LNCAP (cell line): Measurements from ENCODE around the gene PRKCA.

ENCODE experiments used
- CTCF ChIP-seq: fragments of 450-650 bp; IDR thresholded peaks from 2 replicates; pipeline ENCODE4 v1.5.1; 2017; ENCODE audit warnings: mild to moderate bottlenecking

PRKCA gene

DNA sequence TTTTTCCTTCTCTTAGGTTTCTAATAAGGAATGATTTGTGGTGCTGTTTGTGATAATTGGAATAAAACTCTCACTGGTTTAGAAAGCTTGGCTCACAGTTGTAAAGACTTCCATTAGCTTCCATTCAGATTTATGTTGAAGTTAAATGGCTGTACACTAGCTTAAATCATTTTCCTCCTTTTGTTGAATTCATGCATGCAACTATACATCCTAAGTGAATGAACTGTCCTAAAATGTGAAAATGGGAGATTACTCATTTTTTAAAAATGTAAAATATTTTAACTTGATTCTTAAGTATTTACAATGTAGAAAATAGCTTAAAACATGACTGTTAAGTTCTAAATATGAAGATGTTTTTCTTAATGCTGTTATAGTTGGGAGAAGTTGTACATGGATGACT lies 15.2 kb downstream of the PRKCA start:
- no peak for TF ChIP-seq CTCF

DNA sequence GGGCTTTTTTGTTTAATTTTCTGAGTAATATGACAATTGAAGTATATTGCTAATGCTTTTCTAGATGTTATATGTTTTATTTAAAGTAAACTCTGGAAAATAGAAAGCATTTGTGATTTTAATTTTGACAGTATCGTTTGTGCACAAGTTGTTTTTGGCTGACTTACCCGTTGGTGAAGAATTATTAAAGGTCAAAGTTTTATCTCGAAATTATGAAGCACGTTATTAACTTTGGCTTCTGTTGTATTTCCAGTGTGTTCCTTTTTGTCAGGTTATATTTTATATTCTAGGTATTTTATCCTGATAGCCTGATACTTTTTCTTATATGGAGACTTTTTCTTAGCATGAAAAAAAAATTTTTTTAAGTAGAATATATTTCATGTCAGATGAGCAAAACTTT lies 16.8 kb downstream of the PRKCA start:
- TF ChIP-seq CTCF, result no peak

DNA sequence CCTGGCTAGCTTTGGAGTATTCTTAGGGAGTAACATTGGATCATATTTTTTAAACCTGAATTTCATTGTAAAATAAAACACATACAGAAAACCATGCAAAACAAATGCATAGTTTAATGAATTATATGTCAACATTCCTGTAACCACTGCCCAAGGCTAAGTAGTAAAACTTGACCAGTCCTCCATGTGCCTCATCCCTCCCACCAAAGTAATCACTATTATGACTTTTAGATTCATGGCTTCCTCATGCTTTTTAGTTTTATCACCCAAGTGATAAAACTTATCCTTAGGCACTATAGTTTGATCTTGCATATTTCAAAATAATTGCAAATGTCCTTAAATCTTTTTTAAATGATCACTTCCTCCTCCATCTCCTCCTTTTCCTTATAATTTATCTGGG lies 20.4 kb downstream of the PRKCA start:
- no peak for TF ChIP-seq CTCF

GRCh38 chr17:66326476-66327047 lies 24.1 kb downstream of the PRKCA start:
- TF ChIP-seq CTCF, result no peak

DNA sequence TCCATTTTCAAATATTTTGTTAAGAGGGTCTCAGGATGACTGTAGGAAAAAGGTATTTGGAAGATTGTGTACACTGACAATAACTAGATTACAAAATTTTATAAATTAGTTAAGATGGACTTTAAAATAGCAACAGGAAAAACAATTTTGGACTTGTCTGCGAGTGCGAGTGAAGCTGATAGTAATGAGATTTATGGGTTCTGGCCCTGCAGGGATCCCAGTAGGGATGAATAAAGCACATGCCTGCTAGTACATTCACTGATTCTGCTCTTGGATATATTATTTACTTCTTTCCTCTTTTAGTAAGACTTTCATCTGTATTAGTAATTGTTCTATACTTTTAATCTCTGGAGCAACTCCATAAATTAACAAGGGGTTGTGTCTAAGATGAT lies 28.2 kb downstream of the PRKCA start:
- no peak for TF ChIP-seq CTCF

- TF ChIP-seq CTCF, result no peak
Measured at GRCh38 chr17:66331038-66331816, 28.8 kb downstream of the PRKCA start.

- TF ChIP-seq CTCF, result no peak
Measured at GRCh38 chr17:66335797-66336196, 33.4 kb downstream of the PRKCA start.
